G401 (cell line): ENCODE measurements around the gene WT1. TPM values are rescaled to one million over a fixed set of nuclear protein-coding genes. Genes with fewer than 3 reads are reported as not detected.

Source experiments
- DNase-seq: peaks from one replicate; pipeline ENCODE4 v3.0.0-alpha.2; 2015; ENCODE audit warnings: low spot score
- in situ Hi-C: cut with HindIII; loops from 2 replicates; pipeline ENCODE4 v1.10.0; 2016; ENCODE audit warnings: low sequenced_read_pairs, mixed read lengths
- total RNA-seq: library from RNA; depleted of rRNA; stranded (reverse); fragments of >200 nt; shearing (Covaris generic); gene quantifications from 2 replicates; pipeline ENCODE4 v1.2.3, GENCODE V29; 2014; rRNA removed

The WT1 gene
- total RNA-seq, 1 experiment from 2014 or later, result not detected

- DNase-seq, result no peak
- in situ Hi-C loops, result no loop called here
Measured at GRCh38 chr11:32348502-32348901, 86.8 kb downstream of the WT1 start.

GRCh38 chr11:32344946-32345345, 90.4 kb downstream of the WT1 start:
- no peak for DNase-seq
- in situ Hi-C loops, result no loop called here

GRCh38 chr11:32343325-32344008, 91.9 kb downstream of the WT1 start:
- no peak for DNase-seq
- in situ Hi-C loops, result no loop called here

GRCh38 chr11:32341620-32342613, 93.4 kb downstream of the WT1 start:
- DNase-seq, result no peak
- in situ Hi-C loops, result no loop called here

- in situ Hi-C loops, result no loop called here
- DNase-seq, result no peak
Measured at GRCh38 chr11:32340181-32340580, 95.2 kb downstream of the WT1 start.

Other genes with a start within 250 kb of the WT1 start
- gene EIF3M, start 148.3 kb upstream of the WT1 start, total RNA-seq, result 777 and 862 TPM in 2 replicates